Left ventricle myocardium superior (tissue), 1 donor: ENCODE results near the gene EIF4ENIF1. TPM values are rescaled to one million over a fixed set of nuclear protein-coding genes. Genes with fewer than 3 reads are reported as not detected.
"Not testable (repeated sequence)": the region's sequence is repeated elsewhere in the genome, so short reads cannot be mapped to it uniquely, and the experiment has no call there.

Source experiments
- ATAC-seq: fragments of 200-7000 bp; cut with Tn5 transposase; one replicate; pipeline ENCODE4 v1.9.1; 2020; ENCODE audit warnings: mild to moderate bottlenecking, moderate library complexity
- DNase-seq: peaks from one replicate; pipeline ENCODE4 v3.0.0-alpha.2; 2020
- intact Hi-C: fragments of 100-400 bp; cut with micrococcal nuclease; formaldehyde crosslinking; loops from one replicate; pipeline ENCODE4 v1.11.0; 2022
- long read RNA-seq: library from polyadenylated mRNA; unstranded; transcript quantifications from one replicate; pipeline ENCODE4 v2.0.0, GENCODE V29; 2021
- total RNA-seq: library from RNA; stranded (reverse); fragmentation: NEBNext Ultra II Directional; extraction: Animal tissue kit (Norgen Biotek cat#: 25700); gene quantifications from one replicate; pipeline ENCODE4 v1.2.1, GENCODE V29; 2021
- donor health status: DM: no; HTN: yes; CAD: no; lungs with severe emphysema.

The EIF4ENIF1 gene
- total RNA-seq, result 26.8 TPM
- long read RNA-seq, transcript EIF4ENIF1-201 (19 exons, 3,544 nt), result major isoform, 6 of 27 reads
- long read RNA-seq, partial matches to known transcripts, result 14 of 27 reads
- long read RNA-seq, other reads (novel, unspliced or antisense), result 7 of 27 reads

DNA sequence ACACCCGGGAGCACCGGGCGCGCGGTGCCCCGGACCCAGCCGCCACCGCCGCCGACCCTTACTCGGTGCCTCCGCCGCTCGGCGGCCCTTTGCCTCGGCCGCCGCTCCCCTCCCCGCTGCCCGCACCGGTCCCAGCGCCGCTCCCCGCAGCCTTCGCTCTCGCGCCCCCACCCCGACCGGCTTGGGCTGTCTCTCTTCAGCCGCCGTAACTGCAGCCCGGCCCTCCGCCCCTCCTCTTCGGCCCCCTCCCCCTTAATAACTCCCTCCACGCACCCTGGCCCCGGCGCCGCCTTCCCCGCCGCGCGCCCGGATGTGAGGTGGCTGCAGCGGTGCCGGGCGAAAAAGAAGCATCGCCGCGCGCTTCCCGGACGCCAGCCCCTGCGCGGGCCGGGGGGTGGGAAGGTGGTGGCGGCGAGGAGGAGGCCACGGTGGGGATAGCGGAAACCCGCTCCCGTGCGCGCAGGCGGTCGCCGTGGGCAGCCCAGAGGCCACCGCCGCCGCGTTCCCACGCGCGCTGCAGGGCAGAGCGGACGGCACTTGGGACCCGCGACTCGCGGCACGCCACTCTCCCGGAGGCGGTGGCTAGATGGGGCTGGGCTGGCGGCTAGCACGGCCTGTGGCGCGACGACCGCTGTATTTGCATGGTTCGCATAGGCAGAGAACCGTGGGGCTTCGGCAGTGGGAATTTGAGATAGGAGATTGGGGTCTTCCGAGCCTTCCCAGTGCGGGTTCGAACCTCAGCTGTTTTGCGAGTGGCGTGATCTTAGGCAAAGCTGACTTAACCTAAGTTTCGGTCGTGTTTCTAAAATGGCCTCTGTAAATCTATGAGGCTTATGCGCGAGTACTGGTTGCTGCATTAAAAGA lies at the start of gene EIF4ENIF1:
Gene EIF4ENIF1, minus strand, starts transcription at position 211 of the 864 bp plus-strand sequence. CDS start 1,124 bp downstream, outside the sequence.
- intact Hi-C loops, result no loop called here
- DNase-seq (peak; percentile 92), ATAC-seq (peak; percentile 96)

DNA sequence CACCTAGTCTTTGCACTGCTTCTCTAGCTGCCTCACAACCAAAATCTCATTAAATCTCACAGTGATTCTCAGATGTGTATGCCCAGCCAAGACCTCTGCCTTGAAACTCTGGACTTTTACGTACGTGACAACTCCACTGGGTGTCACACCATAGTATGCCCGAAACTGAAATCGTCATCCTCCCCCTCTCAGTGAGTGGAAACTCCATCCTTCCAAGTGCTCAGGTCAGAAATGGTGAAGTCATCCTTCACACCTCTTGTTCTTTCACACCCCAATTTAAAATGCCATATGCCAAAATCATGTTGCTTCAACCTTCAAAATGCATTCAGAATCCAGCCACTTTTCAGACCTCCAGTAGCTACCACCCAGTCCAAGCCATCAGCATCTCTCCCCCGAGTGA lies 49.2 kb upstream of the EIF4ENIF1 start:
- DNase-seq (no peak), ATAC-seq (no peak)
- intact Hi-C loops, result no loop called here

GRCh38 chr22:31537019-31537535 lies 47.4 kb upstream of the EIF4ENIF1 start:
- DNase-seq, result no peak
- no peak for ATAC-seq
- intact Hi-C loops, result no loop called here

DNA sequence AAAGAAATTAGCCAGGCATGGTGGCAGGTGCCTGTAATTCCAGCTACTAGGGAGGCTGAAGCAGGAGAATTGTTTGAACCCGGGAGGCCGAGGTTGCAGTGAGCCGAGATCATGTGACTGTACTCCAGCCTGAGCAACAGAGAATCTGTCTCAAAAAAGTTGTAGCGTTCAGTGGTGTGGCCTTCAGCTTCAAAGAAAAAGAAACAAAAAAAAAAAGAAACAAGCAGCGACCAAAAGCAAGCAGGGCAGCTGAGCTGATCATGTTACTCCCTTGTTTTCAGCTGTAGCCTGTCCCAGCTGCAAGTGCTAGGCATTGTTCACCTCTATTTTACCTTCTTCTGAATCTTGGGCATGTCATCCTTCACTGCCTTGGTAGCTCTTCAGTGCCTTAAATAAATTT lies 43.7 kb upstream of the EIF4ENIF1 start:
- no peak for ATAC-seq
- intact Hi-C loops, result no loop called here

DNA sequence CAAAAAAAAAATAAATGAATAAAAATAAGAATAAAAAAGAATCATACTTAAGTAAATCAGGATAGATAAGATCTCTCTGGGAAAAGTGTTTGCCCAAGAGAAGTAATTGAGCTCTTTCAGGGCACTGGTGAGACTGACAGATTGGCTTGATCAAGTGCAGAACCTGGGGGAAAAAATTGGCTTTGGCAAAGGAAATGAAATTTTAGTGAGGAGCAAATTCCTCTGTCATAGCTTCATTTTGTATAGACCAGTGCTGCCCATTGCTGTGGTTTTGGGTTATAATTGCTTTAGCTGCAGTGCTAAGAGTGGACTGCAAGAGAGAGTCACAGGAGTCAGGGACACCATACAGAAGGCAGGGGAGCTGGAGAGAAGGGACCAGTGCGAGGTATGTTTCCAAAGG lies 42.4 kb upstream of the EIF4ENIF1 start:
- DNase-seq, result no peak
- no peak for ATAC-seq
- intact Hi-C loops, result no loop called here

More for the DNA sequence above, 43.7 kb upstream of the EIF4ENIF1 start:
- DNase-seq, result no peak

DNA sequence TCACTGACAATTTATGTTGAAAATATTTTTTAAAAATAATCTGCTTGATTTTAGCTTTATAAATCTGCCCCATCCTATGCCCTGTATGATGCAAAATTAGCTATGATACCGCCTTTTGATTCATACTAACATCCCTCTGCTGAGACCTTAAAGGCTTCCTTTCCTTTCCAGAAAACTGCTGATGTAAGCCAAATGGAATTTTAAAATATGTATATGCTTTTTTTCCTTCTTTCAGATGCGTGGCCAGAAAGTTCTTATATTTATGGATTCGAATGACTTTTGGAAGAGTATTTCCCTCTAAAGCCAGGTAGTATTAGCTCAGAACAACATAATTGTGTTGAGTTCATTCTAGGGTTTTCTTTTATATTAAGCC lies 41.2 kb upstream of the EIF4ENIF1 start:
- ATAC-seq (no peak), DNase-seq (no peak)
- intact Hi-C loops, result no loop called here

GRCh38 chr22:31526270-31526669 lies 36.6 kb upstream of the EIF4ENIF1 start:
- ATAC-seq, result no peak
- DNase-seq, result no peak
- intact Hi-C loops, result no loop called here

GRCh38 chr22:31524132-31524531 lies 34.5 kb upstream of the EIF4ENIF1 start:
- DNase-seq, intact Hi-C loops, ATAC-seq: not testable (repeated sequence)

GRCh38 chr22:31520051-31520450 lies 30.4 kb upstream of the EIF4ENIF1 start:
- intact Hi-C loops, result no loop called here
- DNase-seq (no peak), ATAC-seq (no peak)

DNA sequence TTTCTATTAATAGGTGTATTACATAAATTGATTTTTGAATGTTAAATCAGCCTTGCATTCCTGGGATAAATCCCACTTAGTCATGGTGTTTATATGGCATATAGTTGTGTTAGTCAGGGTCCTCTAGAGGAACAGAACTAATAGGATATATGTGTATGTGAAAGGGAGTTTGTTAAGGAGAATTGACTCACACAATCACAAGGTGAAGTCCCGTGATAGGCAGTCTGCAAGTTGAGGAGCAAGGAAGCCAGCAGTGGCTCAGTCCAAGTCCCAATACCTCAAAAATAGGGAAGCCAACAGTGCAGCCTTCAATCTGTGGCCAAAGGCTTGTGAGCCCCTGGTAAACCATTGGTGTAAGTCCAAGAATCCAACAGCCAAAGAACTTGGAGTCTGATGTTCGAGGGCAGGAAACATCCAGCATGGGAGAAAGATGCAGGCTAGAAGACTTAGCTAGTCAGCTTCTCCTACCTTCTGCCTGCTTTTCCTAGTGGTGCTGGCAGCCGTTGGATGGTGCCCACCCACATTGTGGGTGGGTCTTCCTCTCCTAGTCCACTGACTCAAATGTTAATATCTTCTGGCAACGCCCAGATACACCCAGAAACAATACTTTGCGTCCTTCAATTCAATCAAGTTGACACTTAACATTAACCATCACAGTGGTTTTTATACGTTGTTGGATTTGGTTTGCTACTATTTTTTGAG lies 19.6 kb upstream of the EIF4ENIF1 start:
- DNase-seq (no peak), ATAC-seq (no peak)
- intact Hi-C loops, result no loop called here

- ATAC-seq, result no peak
Measured at GRCh38 chr22:31508536-31508935, 18.9 kb upstream of the EIF4ENIF1 start.

GRCh38 chr22:31507517-31507916 lies 17.9 kb upstream of the EIF4ENIF1 start:
- intact Hi-C loops, DNase-seq, ATAC-seq: not testable (repeated sequence)

More at GRCh38 chr22:31508536-31508935, 18.9 kb upstream of the EIF4ENIF1 start:
- intact Hi-C loops, result no loop called here
- DNase-seq, result no peak

DNA sequence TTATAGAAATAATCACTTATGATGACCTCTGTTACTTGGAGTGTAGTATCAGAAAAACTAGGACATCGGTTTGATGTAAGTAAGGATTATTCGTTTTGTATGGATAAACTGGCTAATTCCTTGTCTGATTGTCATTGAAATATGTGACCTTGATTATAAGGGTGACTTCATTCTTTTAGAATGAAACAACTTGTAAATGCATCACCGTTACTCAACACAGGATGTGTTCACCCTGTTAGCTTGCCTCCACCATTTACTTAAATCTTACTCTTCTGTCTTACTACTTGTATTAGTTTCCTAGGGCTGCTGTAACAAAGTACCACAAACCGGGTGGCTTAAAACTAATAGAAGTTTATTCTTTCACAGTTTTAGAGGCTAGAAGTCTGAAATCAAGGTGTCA lies 14.6 kb upstream of the EIF4ENIF1 start:
- DNase-seq, result no peak
- intact Hi-C loops, result no loop called here
- no peak for ATAC-seq

- ATAC-seq (no peak), DNase-seq (no peak)
- intact Hi-C loops, result no loop called here
Measured at GRCh38 chr22:31503211-31503964, 13.7 kb upstream of the EIF4ENIF1 start.

DNA sequence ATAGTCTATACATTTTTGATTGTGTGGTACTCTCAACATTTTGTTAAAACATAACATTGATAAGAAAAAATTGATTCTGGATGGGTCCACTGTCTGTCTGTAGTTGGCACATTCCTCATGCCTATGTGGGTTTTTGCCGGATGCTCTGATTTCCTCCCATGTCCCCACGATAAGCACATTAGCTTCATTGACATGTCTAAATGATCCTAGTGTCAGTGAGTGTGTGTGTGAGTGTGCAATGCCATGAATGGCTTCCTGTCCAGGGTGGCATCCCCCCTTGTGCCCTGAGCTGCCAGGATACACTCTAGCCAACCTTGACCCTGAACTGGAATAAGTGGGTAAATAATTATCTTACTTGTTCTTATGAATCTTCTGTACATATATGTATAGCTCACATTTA lies 12.1 kb upstream of the EIF4ENIF1 start:
- intact Hi-C loops, result no loop called here
- DNase-seq (no peak), ATAC-seq (no peak)

DNA sequence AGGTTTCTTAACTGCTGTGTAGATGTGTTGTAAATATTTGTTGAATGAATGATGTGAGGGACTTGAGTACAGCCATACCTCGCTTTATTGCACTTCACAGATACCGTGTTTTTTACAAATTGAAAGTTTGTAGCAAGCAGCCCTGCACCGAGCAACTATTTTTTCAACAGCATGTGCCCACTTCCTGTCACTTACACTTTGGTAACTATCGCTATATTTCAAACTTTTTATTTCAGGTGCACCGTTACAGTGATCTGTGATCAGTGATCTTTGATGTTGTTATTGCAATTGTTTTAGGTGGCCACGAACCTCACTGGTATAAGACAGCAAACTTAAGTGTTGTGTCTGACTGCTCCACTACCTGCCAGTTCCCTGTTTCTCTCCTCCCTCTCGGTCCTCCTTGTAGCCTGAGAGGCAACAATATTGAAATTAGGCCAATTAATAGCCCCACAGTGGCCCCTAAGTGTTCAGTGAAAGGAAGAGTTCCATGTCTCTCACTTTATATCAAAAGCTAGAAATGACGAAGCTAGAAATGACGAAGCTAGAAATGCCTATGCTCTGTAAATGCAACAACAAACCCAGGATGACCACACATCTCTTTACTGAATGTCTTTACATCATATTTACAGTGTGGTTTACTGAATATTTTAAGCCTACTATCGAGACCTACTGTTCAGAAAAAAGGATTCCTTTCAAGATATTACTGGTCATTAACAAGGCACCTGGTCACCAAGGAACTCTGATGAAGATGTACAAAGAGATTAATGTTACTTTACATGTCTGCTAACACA lies 7.7 kb upstream of the EIF4ENIF1 start:
- DNase-seq, result no peak
- no peak for ATAC-seq
- intact Hi-C loops, result no loop called here

DNA sequence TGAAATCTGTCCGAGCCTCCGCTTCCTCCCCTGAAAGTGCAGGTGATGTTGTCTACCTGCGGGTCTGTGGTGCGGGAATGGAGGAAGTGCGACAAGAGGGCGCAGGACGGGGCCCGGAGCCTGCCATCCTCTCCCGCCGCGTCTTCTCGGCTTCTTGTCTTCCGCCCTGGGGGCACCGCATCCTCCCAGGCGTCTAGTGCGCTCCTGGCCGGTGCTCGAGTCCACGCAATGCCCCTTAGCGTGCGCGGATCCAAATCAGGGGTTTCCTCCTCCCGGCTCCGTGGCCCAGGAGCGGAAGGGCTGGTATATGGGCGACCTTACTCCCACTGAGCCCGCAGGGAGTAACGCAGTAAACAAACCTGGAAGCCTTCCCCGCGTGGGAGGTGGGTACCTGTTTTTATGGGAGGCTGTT lies 7.1 kb upstream of the EIF4ENIF1 start:
- ATAC-seq, result peak; percentile 25
- intact Hi-C loops, result no loop called here
- peak; percentile 45 for DNase-seq

- peak; percentile 96 for DNase-seq
- intact Hi-C loops, result no loop called here
- ATAC-seq, result peak; percentile 97
Measured at GRCh38 chr22:31496007-31496734, 6.5 kb upstream of the EIF4ENIF1 start, which contains the start of gene SFI1. SFI1 (plus strand) TSS chr22:31496536; CDS start chr22:31508285, 11,749 bp downstream.
